ENCODE measurements around the gene CEP85L.

Gene CEP85L

GRCh38 chr6:118542184-118542952 is 109.0 kb downstream of the CEP85L start:
- no peak for DNase-seq (ENCODE audit: low read depth in 3 of 3)

GRCh38 chr6:118537574-118537973 is 113.8 kb downstream of the CEP85L start:
- DNase-seq (ENCODE audit: low read depth in 3 of 3), result no peak

- no peak for DNase-seq (ENCODE audit: low read depth in 3 of 3)
Measured at GRCh38 chr6:118536478-118536877, 114.9 kb downstream of the CEP85L start.

- no peak for DNase-seq (ENCODE audit: low read depth in 3 of 3)
Measured at GRCh38 chr6:118535176-118535844, 116.1 kb downstream of the CEP85L start.

- no peak for DNase-seq (ENCODE audit: low read depth in 3 of 3)
Measured at GRCh38 chr6:118530942-118531341, 120.4 kb downstream of the CEP85L start.

GRCh38 chr6:118529756-118530155 is 121.6 kb downstream of the CEP85L start:
- no peak for DNase-seq (ENCODE audit: low read depth in 3 of 3)

- DNase-seq (ENCODE audit: low read depth in 3 of 3), result no peak
Measured at GRCh38 chr6:118528129-118528528, 123.3 kb downstream of the CEP85L start.

- DNase-seq (ENCODE audit: low read depth in 3 of 3), result no peak
Measured at GRCh38 chr6:118525913-118526780, 125.2 kb downstream of the CEP85L start.

GRCh38 chr6:118524686-118525085 is 126.7 kb downstream of the CEP85L start:
- DNase-seq (ENCODE audit: low read depth in 3 of 3), result no peak

GRCh38 chr6:118523216-118523615 is 128.2 kb downstream of the CEP85L start:
- no peak for DNase-seq (ENCODE audit: low read depth in 3 of 3)

GRCh38 chr6:118522422-118522821 is 129.0 kb downstream of the CEP85L start:
- no peak for DNase-seq (ENCODE audit: low read depth in 3 of 3)

- DNase-seq (ENCODE audit: low read depth in 3 of 3), result no peak
Measured at GRCh38 chr6:118514689-118515088, 136.7 kb downstream of the CEP85L start.

- DNase-seq (ENCODE audit: low read depth in 3 of 3), result no peak
Measured at GRCh38 chr6:118511930-118512715, 139.3 kb downstream of the CEP85L start.

GRCh38 chr6:118509009-118509617 is 142.3 kb downstream of the CEP85L start:
- DNase-seq (ENCODE audit: low read depth in 3 of 3), result no peak

- DNase-seq (ENCODE audit: low read depth in 3 of 3), result no peak
Measured at GRCh38 chr6:118507636-118508035, 143.8 kb downstream of the CEP85L start.

GRCh38 chr6:118506071-118506638 is 145.2 kb downstream of the CEP85L start:
- no peak for DNase-seq (ENCODE audit: low read depth in 3 of 3)

GRCh38 chr6:118505656-118506055 is 145.7 kb downstream of the CEP85L start:
- no peak for DNase-seq (ENCODE audit: low read depth in 3 of 3)

- DNase-seq (ENCODE audit: low read depth in 3 of 3), result no peak
Measured at GRCh38 chr6:118504611-118505010, 146.8 kb downstream of the CEP85L start.

- no peak for DNase-seq (ENCODE audit: low read depth in 3 of 3)
Measured at GRCh38 chr6:118502169-118502568, 149.2 kb downstream of the CEP85L start.

GRCh38 chr6:118501765-118502164 is 149.6 kb downstream of the CEP85L start:
- DNase-seq (ENCODE audit: low read depth in 3 of 3), result no peak

- no peak for DNase-seq (ENCODE audit: low read depth in 3 of 3)
Measured at GRCh38 chr6:118501099-118501498, 150.3 kb downstream of the CEP85L start.

Measured in stimulated activated CD4-positive, alpha-beta T cell treated with anti-CD3 and anti-CD28 coated beads, TNF-alpha, amount 100 ng/mL, for 48 hours (primary cell).